Hepatocyte (in vitro differentiated cells): ENCODE results near the gene TAF12.
"Not testable (repeated sequence)": the region's sequence is repeated elsewhere in the genome, so short reads cannot be mapped to it uniquely, and the experiment has no call there.

Experiments used
- CTCF ChIP-seq: fragments of 200-600 bp; sonication (generic); IDR thresholded peaks from 2 replicates; pipeline ENCODE4 v1.5.1; 2016; ENCODE audit warnings: antibody characterized with exemption, mild to moderate bottlenecking; ENCODE audit not compliant: poor library complexity
- EZH2phosphoT487 ChIP-seq: fragments of 200-600 bp; sonication (generic); IDR thresholded peaks from one replicate; pipeline ENCODE4 v1.6.1; 2018; ENCODE audit warnings: antibody characterized with exemption, mild to moderate bottlenecking, low read depth, moderate library complexity; ENCODE audit not compliant: unreplicated experiment, severe bottlenecking

- not testable (repeated sequence) for TF ChIP-seq CTCF, EZH2phosphoT487
These were observed 48.0 kb downstream of the TAF12 start for GRCh38 chr1:28594686-28595411.
